K562 (cell line): ENCODE data around the gene UBLCP1. TPM values are rescaled to one million over a fixed set of nuclear protein-coding genes. Genes with fewer than 3 reads are reported as not detected.
A peak's percentile ranks its signal among the peaks of the same experiment; 100 is the strongest.

ENCODE experiments used
- BMI1 ChIP-seq: fragments of 150-350 bp; IDR thresholded peaks from 2 replicates; pipeline ENCODE4 v1.6.1; 2014; ENCODE audit warnings: low read length
- BRD9 ChIP-seq: fragments of 450-650 bp; IDR thresholded peaks from 2 replicates; pipeline ENCODE4 v1.6.1; 2018; ENCODE audit warnings: low read depth; ENCODE audit not compliant: partially characterized antibody
- C11orf30 ChIP-seq: fragments of 450-650 bp; IDR thresholded peaks from 2 replicates; pipeline ENCODE4 v1.6.1; 2016; ENCODE audit warnings: low read depth, mild to moderate bottlenecking
- CCAR2 ChIP-seq: fragments of 200-400 bp; formaldehyde crosslinking; IDR thresholded peaks from 2 replicates; pipeline ENCODE4 v1.6.1; 2017; ENCODE audit warnings: mild to moderate bottlenecking, low read depth, low read length
- MLX ChIP-seq, 2 experiments: fragments of 450-650 bp in 1 of 2; sonication (generic) in 1 of 2; formaldehyde crosslinking; conservative IDR thresholded peaks; 2 replicates each; pipeline versions ENCODE4 v1.4.0 to v1.8.1; 2020 to 2022; ENCODE audit warnings: mild to moderate bottlenecking in 1 of 2, missing genetic modification reagents in 1 of 2
- NBN ChIP-seq: fragments of 450-650 bp; IDR thresholded peaks from 2 replicates; pipeline ENCODE4 v1.6.1; 2016; ENCODE audit warnings: low read depth, mild to moderate bottlenecking
- NR2F6 ChIP-seq: fragments of 450-650 bp; formaldehyde crosslinking; IDR thresholded peaks from 2 replicates; pipeline ENCODE4 v1.4.0; 2020; ENCODE audit warnings: mild to moderate bottlenecking
- PHF20 ChIP-seq: fragments of 450-650 bp; IDR thresholded peaks from 2 replicates; pipeline ENCODE4 v1.6.1; 2018; ENCODE audit not compliant: partially characterized antibody
- POLR2A ChIP-seq: fragments of 450-650 bp; conservative IDR thresholded peaks from 2 replicates; pipeline ENCODE4 v1.6.1; 2016
- RHOXF2B ChIP-seq: fragments of 250-450 bp; sonication (Bioruptor Pico); conservative IDR thresholded peaks from 2 replicates; pipeline ENCODE4 v1.5.1; 2021
- SAP30 ChIP-seq: fragments of 200-600 bp; sonication (generic); IDR thresholded peaks from 2 replicates; pipeline ENCODE4 v1.6.1; 2012; ENCODE audit warnings: borderline replicate concordance, low read depth, mild to moderate bottlenecking, moderate library complexity, low read length, control low read depth, inconsistent platforms; ENCODE audit not compliant: insufficient read depth, poor library complexity, severe bottlenecking
- SMAD2 ChIP-seq: fragments of 150-350 bp; IDR thresholded peaks from 2 replicates; pipeline ENCODE4 v1.6.1; 2014; ENCODE audit warnings: low read depth, mild to moderate bottlenecking, low read length
- THRA ChIP-seq: fragments of 450-650 bp; IDR thresholded peaks from 2 replicates; pipeline ENCODE4 v1.6.1; 2017; ENCODE audit warnings: mild to moderate bottlenecking, moderate library complexity
- UBTF ChIP-seq, 2 experiments: IDR thresholded peaks; 2 replicates each; pipeline ENCODE4 v1.6.1; 2012; ENCODE audit warnings: improper control_type of control experiment in 2 of 2, low read depth in 2 of 2, low read length in 2 of 2, borderline replicate concordance in 1 of 2
- USF1 ChIP-seq: sonication (generic); formaldehyde crosslinking; IDR thresholded peaks from 2 replicates; pipeline ENCODE4 v1.9.0; 2022; ENCODE audit warnings: mild to moderate bottlenecking, missing genetic modification reagents
- ZFX ChIP-seq: sonication (generic); formaldehyde crosslinking; IDR thresholded peaks from 2 replicates; pipeline ENCODE4 v1.8.0; 2022; ENCODE audit warnings: mild to moderate bottlenecking, missing genetic modification reagents, moderate library complexity
- ZNF197 ChIP-seq: fragments of 200-800 bp; sonication (Bioruptor generic); IDR thresholded peaks from 2 replicates; pipeline ENCODE4 v1.6.1; 2016; ENCODE audit warnings: low read depth, missing genetic modification characterization, missing compliant biosample characterization
- ZNF23 ChIP-seq: fragments of 250-450 bp; sonication (Bioruptor Pico); IDR thresholded peaks from 2 replicates; pipeline ENCODE4 v1.4.0; 2020; ENCODE audit warnings: mild to moderate bottlenecking
- ZNF830 ChIP-seq: fragments of 250-450 bp; sonication (Bioruptor Pico); IDR thresholded peaks from 2 replicates; pipeline ENCODE4 v1.5.0; 2021; ENCODE audit warnings: mild to moderate bottlenecking
- polyA plus RNA-seq, 8 experiments: library from polyadenylated mRNA; depleted of rRNA in 4 of 8; stranded (reverse) in 5 of 8; unstranded in 3 of 8; fragments of >200 nt; fragmentation: Nextera tagmentation in 2 of 8; fragmentation: Illumina TruSeq in 1 of 8; extraction: Ambion mirVana in 2 of 8; extraction: Trizol in 1 of 8; gene quantifications; 2 replicates each; pipeline versions ENCODE4 v1.2.1 to v1.2.3, GENCODE V29; 2011 to 2014; ENCODE audit warnings: inconsistent platforms in 1 of 8, missing spikeins in 1 of 8
- total RNA-seq, 7 experiments: library from RNA; depleted of rRNA in 6 of 7; stranded (reverse); fragments of >200 nt in 6 of 7; fragmentation: Illumina TruSeq in 2 of 7; extraction: Trizol in 2 of 7; gene quantifications; 2 replicates each; pipeline versions ENCODE4 v1.2.1 to v1.2.3, GENCODE V29; 2011 to 2021; ENCODE audit warnings: low replicate concordance in 1 of 7
- TF ChIP-seq, protein P1 (sequence below): fragments of 250-450 bp; sonication (Bioruptor Pico); IDR thresholded peaks from 2 replicates; pipeline ENCODE4 v1.8.0; 2022; ENCODE audit warnings: moderate library complexity, mild to moderate bottlenecking, inconsistent platforms
- TF ChIP-seq, protein P2 (sequence below): sonication (generic); formaldehyde crosslinking; IDR thresholded peaks from 2 replicates; pipeline ENCODE4 v1.8.1; 2023; ENCODE audit warnings: mild to moderate bottlenecking, missing genetic modification reagents

Gene UBLCP1
- total and polyA plus RNA-seq, 9 of the 15 experiments (the other 6 are each of a cell fraction or from before 2014, with no cell fraction given): 18.8 to 39.8 (median 30.2) TPM

DNA sequence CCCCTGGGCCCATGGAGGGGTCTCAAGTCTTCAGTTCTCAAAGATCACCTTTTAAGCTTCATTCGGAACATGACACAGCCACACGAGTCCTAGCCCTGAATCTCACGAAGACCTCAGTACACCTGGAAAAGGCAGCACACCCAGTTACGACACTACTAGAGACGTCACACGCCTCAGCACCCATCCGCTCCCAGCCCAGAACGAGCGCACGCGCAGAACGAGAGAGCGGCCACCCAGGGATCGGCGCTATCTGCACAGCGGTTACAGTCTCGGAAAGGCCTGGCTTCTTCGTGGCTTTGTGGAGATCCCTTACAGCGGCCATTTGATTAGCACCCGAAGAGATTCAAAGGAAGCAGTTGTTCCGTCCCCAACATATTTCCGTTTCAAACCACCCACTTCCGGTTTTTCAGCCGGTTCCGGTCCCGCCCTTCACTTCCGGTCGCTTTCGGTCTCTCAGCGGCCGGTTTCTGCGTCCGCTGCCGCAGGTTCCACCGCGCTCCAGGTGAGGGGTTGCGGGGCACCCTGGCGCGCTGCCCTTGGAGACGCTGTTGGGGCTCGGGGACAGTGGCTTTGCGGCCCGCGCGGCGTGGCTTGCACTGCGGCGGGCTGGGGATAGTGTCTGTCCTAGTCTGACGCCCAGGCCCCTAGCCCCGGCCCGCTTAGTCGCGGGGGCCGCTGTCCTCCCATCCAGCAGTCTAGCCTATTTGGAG lies at the start of gene UBLCP1 (continued):
- no peak for TF ChIP-seq NR2F6 (CRISPR knock-in tag)
- TF ChIP-seq USF1 (CRISPR knock-in tag): no peak
- no peak for TF ChIP-seq ZNF830 (CRISPR knock-in tag)
- TF ChIP-seq SAP30: peak; percentile 24
- no peak for TF ChIP-seq ZNF197 (CRISPR knock-in tag)
- TF ChIP-seq PHF20: peak; percentile 80
- no peak for TF ChIP-seq CCAR2
- TF ChIP-seq POLR2A: peak; percentile 93
- TF ChIP-seq UBTF (IDR thresholded peaks at IDR 0.05; ENCODE audit: borderline replicate concordance in 1 of 2, low read depth in 2 of 2, low read length in 2 of 2): no peak
- TF ChIP-seq C11orf30: peak; percentile 80
- peak; percentile 93 for TF ChIP-seq ZFX (CRISPR knock-in tag)
- no peak for TF ChIP-seq BRD9
- 0 out of 2 replicates have a peak, but pooled peaks have one; percentile 5 for TF ChIP-seq RHOXF2B (CRISPR knock-in tag)
- 0 out of 4 replicates have a peak, but pooled peaks of 1 of the 2 experiments have one; percentile 3 for TF ChIP-seq MLX (CRISPR knock-in tag; conservative IDR thresholded peaks at IDR 0.05)
- TF ChIP-seq SMAD2: no peak
- no peak for TF ChIP-seq BMI1
- TF ChIP-seq, protein P1, sequence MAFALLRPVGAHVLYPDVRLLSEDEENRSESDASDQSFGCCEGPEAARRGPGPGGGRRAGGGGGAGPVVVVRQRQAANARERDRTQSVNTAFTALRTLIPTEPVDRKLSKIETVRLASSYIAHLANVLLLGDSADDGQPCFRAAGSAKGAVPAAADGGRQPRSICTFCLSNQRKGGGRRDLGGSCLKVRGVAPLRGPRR (CRISPR knock-in tag): no peak
- TF ChIP-seq THRA: no peak
- no peak for TF ChIP-seq NBN
- TF ChIP-seq, protein P2, sequence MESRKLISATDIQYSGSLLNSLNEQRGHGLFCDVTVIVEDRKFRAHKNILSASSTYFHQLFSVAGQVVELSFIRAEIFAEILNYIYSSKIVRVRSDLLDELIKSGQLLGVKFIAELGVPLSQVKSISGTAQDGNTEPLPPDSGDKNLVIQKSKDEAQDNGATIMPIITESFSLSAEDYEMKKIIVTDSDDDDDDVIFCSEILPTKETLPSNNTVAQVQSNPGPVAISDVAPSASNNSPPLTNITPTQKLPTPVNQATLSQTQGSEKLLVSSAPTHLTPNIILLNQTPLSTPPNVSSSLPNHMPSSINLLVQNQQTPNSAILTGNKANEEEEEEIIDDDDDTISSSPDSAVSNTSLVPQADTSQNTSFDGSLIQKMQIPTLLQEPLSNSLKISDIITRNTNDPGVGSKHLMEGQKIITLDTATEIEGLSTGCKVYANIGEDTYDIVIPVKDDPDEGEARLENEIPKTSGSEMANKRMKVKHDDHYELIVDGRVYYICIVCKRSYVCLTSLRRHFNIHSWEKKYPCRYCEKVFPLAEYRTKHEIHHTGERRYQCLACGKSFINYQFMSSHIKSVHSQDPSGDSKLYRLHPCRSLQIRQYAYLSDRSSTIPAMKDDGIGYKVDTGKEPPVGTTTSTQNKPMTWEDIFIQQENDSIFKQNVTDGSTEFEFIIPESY (CRISPR knock-in tag): no peak
- TF ChIP-seq ZNF23 (CRISPR knock-in tag): no peak
